ENCODE results near the gene ERRFI1.

Gene ERRFI1

GRCh38 chr1:8042134-8042533 is 16.0 kb upstream of the ERRFI1 start:
- no peak for DNase-seq

DNA sequence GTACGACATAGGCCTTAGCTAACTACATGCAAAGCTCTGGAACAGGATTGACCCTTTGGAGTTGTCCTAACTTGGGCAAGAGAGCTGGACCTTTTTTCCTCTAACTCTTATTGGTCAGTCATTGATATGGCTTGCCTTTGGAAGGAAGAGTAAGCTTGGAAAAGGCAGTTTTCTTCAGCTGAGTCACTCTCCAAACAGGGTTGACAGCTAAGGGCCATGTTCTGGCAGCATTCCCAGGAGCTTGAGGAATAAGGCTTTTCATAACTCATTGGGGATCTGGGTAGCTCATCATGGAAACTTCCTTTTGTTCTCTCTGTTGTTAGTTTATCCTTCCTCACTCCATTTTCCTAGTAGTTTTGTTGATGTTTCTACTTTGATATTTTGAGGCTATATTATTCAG is 14.5 kb upstream of the ERRFI1 start:
- peak; percentile 42 for DNase-seq

- no peak for DNase-seq
Observed at GRCh38 chr1:8039071-8039470, 13.0 kb upstream of the ERRFI1 start.

DNA sequence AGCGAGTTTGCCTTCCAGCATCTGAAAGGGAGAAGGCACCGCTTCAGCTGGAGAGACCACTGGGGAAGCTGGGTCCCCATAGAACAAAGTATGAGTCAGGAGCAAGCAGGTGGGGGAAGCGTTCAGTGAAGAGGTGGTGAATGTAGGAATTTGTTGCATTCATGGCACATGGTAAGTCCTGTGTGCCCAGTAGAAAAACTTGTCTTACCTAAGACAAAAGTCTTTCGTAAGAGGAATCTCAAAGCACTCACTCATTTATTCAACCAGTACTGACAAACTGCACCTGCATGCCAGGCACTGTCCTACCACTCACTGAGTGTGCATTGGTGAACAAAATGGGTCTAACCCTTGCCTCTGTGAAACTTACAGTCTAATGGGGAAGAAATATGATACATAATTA is 9.2 kb upstream of the ERRFI1 start:
- no peak for DNase-seq

GRCh38 chr1:8033322-8033721 is 7.2 kb upstream of the ERRFI1 start:
- DNase-seq, result no peak

GRCh38 chr1:8032366-8032910 is 6.3 kb upstream of the ERRFI1 start:
- no peak for DNase-seq

DNA sequence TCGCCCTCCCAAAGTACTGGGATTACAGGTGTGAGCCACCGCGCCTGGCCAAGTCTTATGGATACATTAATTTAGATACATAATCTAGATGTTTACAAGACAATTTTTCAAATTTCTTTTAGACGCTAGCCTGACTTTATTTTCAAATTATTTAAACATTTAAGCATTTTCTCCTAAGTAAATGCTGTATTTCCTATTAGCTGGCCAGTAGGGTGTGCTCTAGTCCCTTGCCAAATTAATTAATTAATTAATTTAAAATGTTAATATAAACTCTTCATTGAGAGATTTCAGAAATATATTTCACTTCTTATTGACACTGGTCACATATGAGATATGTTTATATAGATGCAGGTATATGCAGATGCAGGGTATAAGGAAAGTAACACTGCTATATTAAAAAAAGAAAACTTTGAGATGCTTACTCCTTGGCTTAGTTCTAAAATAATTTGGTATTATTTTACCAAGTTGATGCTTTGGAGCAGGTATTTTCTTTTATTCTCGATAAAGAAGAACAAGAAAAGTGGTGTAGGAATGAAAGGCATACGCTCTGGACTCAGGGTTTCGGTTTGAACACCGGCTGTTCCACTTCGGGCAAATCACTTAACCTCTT is 5.2 kb upstream of the ERRFI1 start:
- peak; percentile 9 for DNase-seq

GRCh38 chr1:8028571-8028910 is 2.4 kb upstream of the ERRFI1 start:
- no peak for DNase-seq

DNA sequence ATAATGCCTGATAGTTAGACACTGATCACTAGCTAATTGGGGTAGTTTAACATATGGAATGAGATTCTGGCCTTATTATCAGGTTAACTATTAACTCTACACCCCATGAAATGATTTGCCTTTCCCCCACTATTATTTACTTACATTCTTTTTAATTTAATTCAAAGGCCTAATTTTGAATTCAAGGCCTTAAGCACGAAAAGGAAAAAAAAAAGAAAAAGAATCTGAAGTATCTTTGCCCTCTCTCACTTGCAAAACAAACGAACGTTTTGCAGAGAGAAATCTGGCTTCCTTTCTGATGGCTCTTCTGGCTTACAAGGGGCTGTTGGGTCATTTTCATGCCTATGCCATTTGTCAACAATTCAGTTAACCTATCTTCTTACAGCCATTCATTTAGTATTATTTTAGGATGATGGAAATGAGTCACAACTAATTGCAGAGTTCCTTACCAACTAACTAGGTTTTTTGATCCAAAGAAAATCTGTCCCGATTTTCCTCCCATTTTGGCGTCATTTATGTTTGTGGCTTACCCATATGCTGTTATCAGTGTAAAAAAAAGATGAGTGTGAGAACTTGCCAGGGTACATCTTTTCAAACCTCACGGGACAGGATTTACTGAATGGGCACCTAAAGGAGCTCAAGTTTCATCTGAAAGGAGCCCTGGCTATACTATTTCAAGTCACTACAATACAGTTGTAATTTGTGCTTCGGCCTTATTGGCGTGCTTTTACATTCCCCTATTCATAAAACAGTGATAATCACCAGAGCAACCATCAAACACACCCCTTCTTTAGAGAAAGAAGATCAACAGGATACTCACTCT is 1.9 kb upstream of the ERRFI1 start:
- no peak for DNase-seq

DNA sequence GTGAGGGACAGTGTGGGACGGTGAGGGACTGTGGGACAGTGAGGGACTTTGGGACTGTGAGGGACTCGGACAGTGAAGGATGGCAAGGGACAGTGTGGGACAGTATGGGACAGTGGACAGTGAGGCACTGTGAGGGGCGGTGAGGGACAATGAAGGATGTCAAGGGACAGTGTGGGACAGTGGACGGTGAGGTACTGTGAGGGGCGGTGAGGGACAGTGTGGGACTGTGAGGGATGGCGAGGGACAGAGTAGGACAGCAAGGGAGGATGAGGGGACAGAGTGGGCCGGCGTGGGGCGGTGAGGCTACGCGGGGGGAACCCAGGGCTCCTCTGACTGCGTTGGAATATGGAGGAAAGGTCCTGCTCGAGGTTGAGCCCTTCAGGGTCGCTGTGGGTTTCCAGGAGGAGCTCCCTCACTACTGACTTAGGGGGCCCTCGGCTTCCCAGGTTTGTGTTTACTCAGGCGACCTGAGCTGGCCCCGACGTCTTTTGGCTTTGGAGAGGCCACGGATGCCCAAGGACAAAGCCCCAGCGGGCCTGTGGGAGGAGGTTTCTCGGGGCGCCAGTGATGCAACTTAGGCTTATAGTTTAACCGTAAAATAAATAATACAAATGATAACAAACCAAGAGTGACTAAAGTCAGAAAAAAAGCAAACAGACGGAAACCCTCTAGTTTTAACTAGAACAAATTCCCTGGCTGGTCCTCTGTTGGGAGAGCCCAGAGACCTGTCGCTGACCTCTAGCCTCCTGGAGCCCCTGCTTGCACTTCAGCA is 1.1 kb upstream of the ERRFI1 start:
- no peak for DNase-seq

DNA sequence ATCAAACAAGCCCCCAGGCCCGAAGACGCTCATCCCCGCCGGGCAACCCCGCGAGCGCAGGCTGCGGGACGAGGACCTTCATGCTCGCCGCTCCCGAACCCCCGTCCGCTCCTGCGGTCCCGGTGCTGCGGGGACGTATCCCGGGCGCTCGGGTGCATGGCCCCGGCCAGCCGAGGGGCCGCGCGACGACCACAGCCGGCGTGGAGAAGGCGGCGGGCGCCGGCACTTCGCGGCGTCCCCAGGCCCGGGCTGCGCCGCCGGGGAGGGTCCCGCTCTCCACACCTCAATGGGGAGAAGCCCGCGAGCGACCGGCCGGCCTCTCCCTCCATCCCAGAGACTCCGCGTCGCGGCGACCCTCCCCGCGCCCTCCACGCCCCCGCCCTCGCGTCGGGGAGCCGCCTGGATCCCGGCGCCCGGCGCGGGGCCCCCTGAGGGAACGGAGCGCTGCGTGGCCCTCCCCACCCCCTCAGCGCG is 401 bp downstream of the ERRFI1 start:
- no peak for DNase-seq

DNA sequence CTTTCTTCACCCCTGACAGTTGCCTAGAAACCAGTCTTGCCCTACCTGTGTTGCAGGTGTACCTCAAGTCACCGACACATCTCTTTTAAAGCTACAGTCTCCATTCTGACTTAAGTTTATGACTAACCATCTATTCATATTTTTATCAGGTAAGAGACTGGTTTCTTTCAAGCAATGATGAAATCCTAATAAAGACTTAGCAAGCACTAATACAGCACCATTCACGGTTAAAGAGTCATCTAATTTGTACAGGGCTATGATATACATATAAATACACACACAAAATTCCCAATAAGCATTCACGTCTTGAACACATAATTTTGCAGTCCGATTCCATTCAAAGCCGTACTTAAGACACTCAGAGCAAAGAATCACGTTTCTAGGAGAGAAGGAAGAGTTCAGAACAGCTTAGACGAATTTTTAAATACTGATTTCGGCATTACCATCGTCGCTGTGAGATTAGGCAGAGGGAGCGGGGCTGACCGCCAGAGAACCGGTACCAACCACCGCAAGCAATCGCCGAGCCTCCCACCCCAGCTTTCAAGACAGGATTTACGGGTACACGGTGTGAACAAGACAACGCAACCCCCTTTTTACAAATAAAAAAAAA is 943 bp downstream of the ERRFI1 start:
- DNase-seq, result no peak

- DNase-seq, result no peak
Observed at GRCh38 chr1:8024329-8024728, 1.8 kb downstream of the ERRFI1 start.

GRCh38 chr1:8023995-8024313 is 2.2 kb downstream of the ERRFI1 start:
- DNase-seq, result no peak

- DNase-seq, result no peak
Observed at GRCh38 chr1:8023287-8023994, 2.7 kb downstream of the ERRFI1 start.

DNA sequence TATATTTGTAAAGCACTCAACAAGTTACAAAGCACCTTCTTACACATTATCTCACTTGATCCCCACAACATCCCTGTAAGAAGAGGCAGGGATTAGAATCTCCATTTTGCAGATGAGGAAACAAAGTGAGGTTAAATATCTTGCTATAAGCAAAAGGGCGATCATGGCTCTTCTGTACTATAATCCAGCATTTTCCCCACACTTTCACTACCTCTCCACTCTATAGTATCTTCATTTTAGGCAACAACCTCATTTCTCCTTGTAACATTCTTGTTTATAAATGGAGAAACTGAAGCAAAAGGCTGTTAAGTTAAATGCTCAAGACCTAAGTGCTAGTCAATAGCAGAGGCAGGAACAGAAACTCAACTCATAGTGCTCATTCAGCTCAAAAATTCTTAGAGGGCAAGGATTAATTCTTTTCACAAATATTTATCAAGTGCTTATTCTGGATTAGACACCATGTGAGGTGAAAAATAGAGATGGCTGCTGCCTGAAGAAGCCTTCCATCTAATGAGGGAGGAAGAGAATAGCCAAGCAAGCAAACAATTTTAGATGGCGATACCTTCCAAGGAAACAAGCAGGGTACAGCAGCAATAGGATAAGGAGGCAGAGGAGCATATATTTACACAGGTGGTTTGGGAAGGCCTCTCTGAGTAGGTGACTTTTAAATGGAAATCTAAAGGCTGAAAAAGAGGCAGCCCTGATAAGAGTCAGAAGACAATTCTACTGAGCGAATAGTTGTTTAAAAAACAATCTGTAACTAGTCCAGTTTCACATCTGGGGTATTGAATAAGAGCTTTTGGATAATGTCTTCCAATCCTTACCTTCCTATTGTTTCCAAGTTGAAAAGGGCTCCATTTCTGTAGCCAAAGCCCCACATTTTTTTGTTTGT is 3.5 kb downstream of the ERRFI1 start:
- DNase-seq, result no peak

DNA sequence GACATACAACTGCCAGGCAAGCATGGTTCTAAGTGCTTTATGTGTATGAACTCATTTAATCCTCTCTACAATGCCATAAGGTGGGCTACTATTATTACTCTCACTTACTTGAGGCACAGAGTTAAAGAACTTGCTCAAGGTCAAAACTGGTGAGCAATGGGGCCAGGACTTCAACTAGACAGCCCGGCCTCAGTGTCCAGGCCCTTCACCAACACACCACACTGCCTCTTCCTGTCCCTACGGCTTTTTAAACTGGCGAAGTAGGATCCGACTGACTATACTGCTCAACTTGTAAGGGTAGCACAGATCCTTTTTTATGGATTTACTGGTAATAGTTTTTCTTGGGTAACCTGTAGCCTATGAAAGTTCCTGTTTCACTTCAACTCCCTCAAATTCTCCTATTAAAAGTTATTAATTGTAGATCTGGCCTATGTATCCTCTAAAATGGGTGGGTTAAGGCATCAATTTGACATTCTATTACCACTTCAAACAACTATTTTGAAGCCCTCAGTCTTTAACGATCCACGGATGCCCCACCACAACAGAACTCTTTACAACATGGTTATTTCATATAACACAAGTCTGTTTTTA is 4.3 kb downstream of the ERRFI1 start:
- DNase-seq, result no peak

- no peak for DNase-seq
Observed at GRCh38 chr1:8020032-8020431, 6.1 kb downstream of the ERRFI1 start.

- no peak for DNase-seq
Observed at GRCh38 chr1:8019229-8019620, 6.9 kb downstream of the ERRFI1 start.

- DNase-seq, result no peak
Observed at GRCh38 chr1:8018492-8019228, 7.4 kb downstream of the ERRFI1 start.
